B cell (primary cell): ENCODE measurements around the gene MOSPD3. TPM values are rescaled to one million over a fixed set of nuclear protein-coding genes. Genes with fewer than 3 reads are reported as not detected.

Experiments used
- ATAC-seq: fragments of 200-7000 bp; cut with Tn5 transposase; one replicate; pipeline ENCODE4 v1.10.0; 2021; ENCODE audit warnings: low read depth, mild to moderate bottlenecking, moderate number of reproducible peaks, moderate library complexity
- CTCF ChIA-PET: fragments of 350-600 bp; sonication (Branson Sonifier 250); formaldehyde crosslinking; loops from one replicate; lab custom pipeline; 2021; ENCODE audit warnings: antibody characterized with exemption, inconsistent platforms; lab: Charles Lee
- POLR2A ChIA-PET: fragments of 350-600 bp; sonication (Branson Sonifier 250); formaldehyde crosslinking; loops from one replicate; lab custom pipeline; 2021; ENCODE audit warnings: antibody characterized with exemption; lab: Charles Lee
- DNase-seq: peaks from one replicate; pipeline ENCODE4 v3.0.0; 2013
- H2AFZ ChIP-seq: 2 replicates; pipeline ENCODE4 v1.6.1; 2012; ENCODE audit warnings: mild to moderate bottlenecking, low read depth, low read length; ENCODE audit not compliant: insufficient read depth, poor library complexity, severe bottlenecking
- H3K27ac ChIP-seq, 2 donors: 1 replicate in 1 of 2; 2 replicates in 1 of 2; pipeline ENCODE4 v1.5.1; 2012 to 2013; ENCODE audit warnings: low read length in 2 of 2, mild to moderate bottlenecking in 2 of 2, moderate library complexity in 1 of 2
- H3K27me3 ChIP-seq, 4 experiments: fragments of 200-600 bp in 1 of 4; sonication (generic) in 1 of 4; replicated peaks in 1 of 4; 1 replicate in 2 of 4; 2 replicates in 2 of 4; pipeline versions ENCODE4 v1.6.1 to v1.7.0; 2013 to 2016; ENCODE audit warnings: low read length in 3 of 4, mild to moderate bottlenecking in 2 of 4, mixed read lengths in 1 of 4, moderate library complexity in 1 of 4; ENCODE audit not compliant: insufficient read depth in 4 of 4, control insufficient read depth in 3 of 4; ENCODE audit errors: control extremely low read depth in 1 of 4
- H3K36me3 ChIP-seq, 2 experiments: replicated peaks in 1 of 2; 1 replicate in 1 of 2; 2 replicates in 1 of 2; pipeline versions ENCODE4 v1.6.1 to v1.7.1; 2013; ENCODE audit warnings: low read length in 1 of 2; ENCODE audit not compliant: insufficient read depth in 2 of 2, control insufficient read depth in 1 of 2; ENCODE audit errors: control extremely low read depth in 1 of 2, extremely low read depth in 1 of 2
- H3K4me1 ChIP-seq, 2 donors: fragments of 200-600 bp in 1 of 2; sonication (generic) in 1 of 2; 1 replicate in 1 of 2; 2 replicates in 1 of 2; pipeline versions ENCODE4 v1.5.1 to v1.6.1; 2013 to 2017; ENCODE audit warnings: low read length in 2 of 2; ENCODE audit not compliant: control insufficient read depth in 2 of 2, insufficient read depth in 2 of 2
- H3K4me2 ChIP-seq: replicated peaks from 2 replicates; pipeline ENCODE3; 2012; ENCODE audit warnings: mild to moderate bottlenecking, low read depth, low read length; ENCODE audit not compliant: poor library complexity, severe bottlenecking
- H3K4me3 ChIP-seq, 5 experiments: fragments of 200-600 bp in 1 of 5; sonication (generic) in 1 of 5; 1 replicate in 3 of 5; 2 replicates in 2 of 5; pipeline versions ENCODE4 v1.5.1 to v1.7.0; 2011 to 2016; ENCODE audit warnings: low read length in 4 of 5, mild to moderate bottlenecking in 4 of 5, low read depth in 2 of 5, control low read depth in 1 of 5, moderate library complexity in 1 of 5; ENCODE audit not compliant: insufficient read depth in 1 of 5; ENCODE audit errors: control extremely low read depth in 1 of 5, extremely low read depth in 1 of 5
- H3K79me2 ChIP-seq: fragments of 200-600 bp; sonication (generic); one replicate; pipeline ENCODE4 v1.6.0; 2016; ENCODE audit warnings: low read length; ENCODE audit not compliant: control insufficient read depth, insufficient read depth
- H3K9ac ChIP-seq: fragments of 200-600 bp; sonication (generic); 2 replicates; pipeline ENCODE4 v1.6.1; 2017; ENCODE audit warnings: mild to moderate bottlenecking, low read length, moderate library complexity
- H3K9me3 ChIP-seq, 3 donors: one replicate each; pipeline versions ENCODE4 v1.6.1 to v1.7.1; 2013; ENCODE audit warnings: low read length in 2 of 3; ENCODE audit not compliant: control insufficient read depth in 2 of 3, insufficient read depth in 1 of 3; ENCODE audit errors: control extremely low read depth in 1 of 3
- H4K20me1 ChIP-seq: 2 replicates; pipeline ENCODE4 v1.6.0; 2012; ENCODE audit warnings: mild to moderate bottlenecking, low read length; ENCODE audit not compliant: insufficient read depth, control insufficient read depth, poor library complexity, severe bottlenecking
- H3K27ac Mint-ChIP-seq: one replicate; pipeline ENCODE4 v1.8.0; 2021; ENCODE audit warnings: mixed read lengths
- H3K27me3 Mint-ChIP-seq: one replicate; pipeline ENCODE4 v1.8.0; 2021; ENCODE audit warnings: mixed read lengths
- H3K4me1 Mint-ChIP-seq: one replicate; pipeline ENCODE4 v1.8.0; 2021; ENCODE audit warnings: mixed read lengths
- H3K4me3 Mint-ChIP-seq: one replicate; pipeline ENCODE4 v1.8.0; 2021; ENCODE audit warnings: mixed read lengths
- H3K9me3 Mint-ChIP-seq: one replicate; pipeline ENCODE4 v1.8.0; 2022; ENCODE audit warnings: mixed read lengths; ENCODE audit not compliant: insufficient read depth
- EZH2 ChIP-seq: IDR thresholded peaks from 2 replicates; pipeline ENCODE4 v1.6.1; 2012; ENCODE audit warnings: borderline replicate concordance, low read depth, mild to moderate bottlenecking, moderate library complexity, low read length; ENCODE audit not compliant: insufficient read depth, poor library complexity, severe bottlenecking
- WGBS: methylation state at CpG from one replicate; pipeline ENCODE4 v1.1.5; 2013; ENCODE audit warnings: missing lambda C conversion rate; ENCODE audit not compliant: insufficient coverage; 5-methylcytosine and 5-hydroxymethylcytosine counted together
- intact Hi-C: fragments of 100-400 bp; cut with micrococcal nuclease; formaldehyde crosslinking; loops from one replicate; pipeline ENCODE4 v1.10.0; 2022
- polyA minus RNA-seq: library from RNA; depleted of rRNA, polyadenylated mRNA; stranded (reverse); fragments of >200 nt; gene quantifications from 2 replicates; pipeline ENCODE4 v1.2.3, GENCODE V29; 2012
- polyA plus RNA-seq: library from polyadenylated mRNA; depleted of rRNA; stranded (reverse); fragments of >200 nt; gene quantifications from 2 replicates; pipeline ENCODE4 v1.2.3, GENCODE V29; 2012
- total RNA-seq, 2 donors: library from RNA; stranded (reverse); fragments of 120-200 nt in 1 of 2; gene quantifications; 1 replicate in 1 of 2; 2 replicates in 1 of 2; pipeline versions ENCODE4 v1.2.3 to v1.2.4, GENCODE V29; 2013 to 2022
- TF ChIP-seq, protein P1 (sequence below): fragments of 200-600 bp; IDR thresholded peaks from one replicate; pipeline ENCODE4 v1.8.0; 2022; ENCODE audit warnings: antibody characterized with exemption, mild to moderate bottlenecking

Gene MOSPD3, protein sequence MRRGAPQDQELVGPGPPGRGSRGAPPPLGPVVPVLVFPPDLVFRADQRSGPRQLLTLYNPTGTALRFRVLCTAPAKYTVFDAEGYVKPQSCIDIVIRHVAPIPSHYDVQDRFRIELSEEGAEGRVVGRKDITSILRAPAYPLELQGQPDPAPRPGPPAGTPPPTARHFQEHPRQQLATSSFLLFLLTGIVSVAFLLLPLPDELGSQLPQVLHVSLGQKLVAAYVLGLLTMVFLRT
- 17.3 and 18.8 TPM in 2 replicates for total RNA-seq
- 5.0 TPM for total RNA-seq (2013)
- polyA plus RNA-seq: 16.7 and 19.2 TPM in 2 replicates
- 5.2 and 8.3 TPM in 2 replicates for polyA minus RNA-seq

DNA sequence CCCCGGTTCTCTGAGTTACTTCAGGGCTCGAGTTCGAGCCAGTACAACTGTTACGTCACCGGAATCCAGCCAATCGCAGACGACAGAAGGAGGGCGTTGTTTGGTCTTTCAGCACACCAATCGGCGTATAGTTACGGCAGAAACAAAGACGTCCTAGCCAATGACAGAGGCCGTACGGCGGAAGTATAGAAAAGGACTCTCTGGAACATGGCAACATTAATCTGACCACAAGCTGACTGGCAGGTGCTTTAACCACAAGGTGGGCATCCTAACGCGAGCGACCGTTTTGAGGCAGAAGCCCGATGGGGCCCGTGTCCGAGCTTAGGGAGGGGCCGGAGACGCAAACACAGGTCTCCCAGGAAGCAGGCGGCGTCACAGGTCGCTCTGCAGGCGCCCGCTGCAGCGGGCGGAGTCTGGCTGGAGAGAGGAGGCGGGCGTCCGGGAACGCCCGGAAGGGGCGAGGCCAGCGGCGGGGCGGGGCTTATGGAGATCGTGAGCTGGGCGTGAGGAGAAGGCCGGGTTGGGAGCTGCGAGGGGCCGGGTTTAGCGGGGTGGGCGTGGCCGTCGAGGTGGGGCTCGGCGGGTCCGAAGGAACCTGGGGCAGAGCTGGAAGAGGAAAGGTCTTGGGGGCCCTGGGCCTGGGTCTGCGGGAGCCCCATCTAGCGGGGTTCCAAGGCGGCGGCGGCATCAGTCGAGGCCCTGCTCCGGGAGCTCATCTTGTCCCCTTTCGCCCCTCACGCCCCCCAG, at the start of gene MOSPD3:
TSS of gene MOSPD3 (plus strand) at position 558 of the 747 bp plus-strand sequence. CDS start 252 bp downstream, outside the sequence.
- POLR2A ChIA-PET: interaction anchor here (0.5 to 2.6 kb wide), 10 partner anchors 9 to 508 kb away, joined by 3 to 26 read pairs (median 9); partner anchors contain the start of genes FBXO24, GNB2, LRCH4 and MEPCE
- Mint-ChIP-seq H3K4me1 (peaks cover 18% of the 10 kb centered on the region), H3K27me3 (no peaks in the 10 kb centered on the region), H3K27ac (peak within 1 kb of the TSS; percentile 99), H3K4me3 (peak within 1 kb of the TSS; percentile 93), H3K9me3 (no peaks in the 10 kb centered on the region)
- TF ChIP-seq, protein P1, sequence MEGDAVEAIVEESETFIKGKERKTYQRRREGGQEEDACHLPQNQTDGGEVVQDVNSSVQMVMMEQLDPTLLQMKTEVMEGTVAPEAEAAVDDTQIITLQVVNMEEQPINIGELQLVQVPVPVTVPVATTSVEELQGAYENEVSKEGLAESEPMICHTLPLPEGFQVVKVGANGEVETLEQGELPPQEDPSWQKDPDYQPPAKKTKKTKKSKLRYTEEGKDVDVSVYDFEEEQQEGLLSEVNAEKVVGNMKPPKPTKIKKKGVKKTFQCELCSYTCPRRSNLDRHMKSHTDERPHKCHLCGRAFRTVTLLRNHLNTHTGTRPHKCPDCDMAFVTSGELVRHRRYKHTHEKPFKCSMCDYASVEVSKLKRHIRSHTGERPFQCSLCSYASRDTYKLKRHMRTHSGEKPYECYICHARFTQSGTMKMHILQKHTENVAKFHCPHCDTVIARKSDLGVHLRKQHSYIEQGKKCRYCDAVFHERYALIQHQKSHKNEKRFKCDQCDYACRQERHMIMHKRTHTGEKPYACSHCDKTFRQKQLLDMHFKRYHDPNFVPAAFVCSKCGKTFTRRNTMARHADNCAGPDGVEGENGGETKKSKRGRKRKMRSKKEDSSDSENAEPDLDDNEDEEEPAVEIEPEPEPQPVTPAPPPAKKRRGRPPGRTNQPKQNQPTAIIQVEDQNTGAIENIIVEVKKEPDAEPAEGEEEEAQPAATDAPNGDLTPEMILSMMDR: no peak
- no peak for TF ChIP-seq EZH2
- peaks cover 0 to 3% of the 10 kb centered on the region in 2 experiments for H3K36me3 ChIP-seq
- CTCF ChIA-PET: interaction anchor here (0.5 to 3.2 kb wide), 18 partner anchors 8 to 511 kb away, joined by 3 to 26 read pairs (median 4); partner anchors contain the start of genes AP4M1, FBXO24, GIGYF1 and MCM7
- H3K4me2 ChIP-seq: peak within 1 kb of the TSS; percentile 96
- no peaks in the 10 kb centered on the region for H3K9me3 ChIP-seq
- intact Hi-C loops: loop anchor here (1.0 to 10.0 kb wide), 11 partner anchors 8 to 633 kb away; partner anchors contain the start of genes AGFG2, COPS6, FBXO24 and FIS1
- DNase-seq (peak; percentile 99), ATAC-seq (peak; percentile 91)
- H3K4me1 ChIP-seq: peaks cover 13 to 19% of the 10 kb centered on the region in 2 donors
- H3K4me3 ChIP-seq: peak within 1 kb of the TSS; percentile 53 to 93 (median 84)
- H2AFZ ChIP-seq: peak within 1 kb of the TSS; percentile 90
- under 1% methylated on average over 61 of the region's 61 CpGs for WGBS
- H3K79me2 ChIP-seq: no peaks in the 10 kb centered on the region
- H3K27me3 ChIP-seq: no peaks in the 10 kb centered on the region
- peak within 1 kb of the TSS; percentile 78 for H3K9ac ChIP-seq
- H4K20me1 ChIP-seq: no peaks in the 10 kb centered on the region
- peak within 1 kb of the TSS; percentile 82 for H3K27ac ChIP-seq
